Lower lobe of right lung (tissue), 2 donors: ENCODE measurements around the gene ANKRD13A. TPM values are rescaled to one million over a fixed set of nuclear protein-coding genes. Genes with fewer than 3 reads are reported as not detected.
A peak's percentile ranks its signal among the peaks of the same experiment; 100 is the strongest.

Source experiments
- ATAC-seq, 2 donors: fragments of 200-7000 bp; cut with Tn5 transposase; one replicate each; pipeline ENCODE4 v1.9.1; 2020 to 2022; ENCODE audit warnings: mild to moderate bottlenecking in 2 of 2, moderate library complexity in 2 of 2
- DNase-seq: peaks from one replicate; pipeline ENCODE4 v3.0.0-alpha.2; 2020
- H3K27ac ChIP-seq: fragments of 200-600 bp; one replicate; pipeline ENCODE4 v1.8.0; 2022
- H3K27me3 ChIP-seq: fragments of 200-600 bp; one replicate; pipeline ENCODE4 v1.8.0; 2022; ENCODE audit warnings: low read depth
- H3K36me3 ChIP-seq: fragments of 200-600 bp; one replicate; pipeline ENCODE4 v1.8.0; 2022; ENCODE audit warnings: mild to moderate bottlenecking
- H3K4me1 ChIP-seq: fragments of 200-600 bp; one replicate; pipeline ENCODE4 v1.8.0; 2022
- H3K4me3 ChIP-seq: fragments of 200-600 bp; one replicate; pipeline ENCODE4 v1.8.0; 2022; ENCODE audit warnings: mild to moderate bottlenecking
- H3K9me3 ChIP-seq: fragments of 200-600 bp; one replicate; pipeline ENCODE4 v1.8.0; 2022
- intact Hi-C: fragments of 100-400 bp; cut with DNase I; formaldehyde crosslinking; loops from one replicate; pipeline ENCODE4 v1.11.0; 2022
- total RNA-seq: library from RNA; stranded (reverse); fragmentation: NEBNext Ultra II Directional; extraction: Animal tissue kit (Norgen Biotek cat#: 25700); gene quantifications from one replicate; pipeline ENCODE4 v1.2.1, GENCODE V29; 2021
- TF ChIP-seq, protein P1 (sequence below): fragments of 200-600 bp; IDR thresholded peaks from one replicate; pipeline ENCODE4 v1.8.0; 2022; ENCODE audit warnings: antibody characterized with exemption, mild to moderate bottlenecking
- donor health status: DM: no; HTN: yes; CAD: no; lungs with severe emphysema.

Gene ANKRD13A
- total RNA-seq, 1 donor from 2014 or later = 62.5 TPM

- TF ChIP-seq, protein P1, sequence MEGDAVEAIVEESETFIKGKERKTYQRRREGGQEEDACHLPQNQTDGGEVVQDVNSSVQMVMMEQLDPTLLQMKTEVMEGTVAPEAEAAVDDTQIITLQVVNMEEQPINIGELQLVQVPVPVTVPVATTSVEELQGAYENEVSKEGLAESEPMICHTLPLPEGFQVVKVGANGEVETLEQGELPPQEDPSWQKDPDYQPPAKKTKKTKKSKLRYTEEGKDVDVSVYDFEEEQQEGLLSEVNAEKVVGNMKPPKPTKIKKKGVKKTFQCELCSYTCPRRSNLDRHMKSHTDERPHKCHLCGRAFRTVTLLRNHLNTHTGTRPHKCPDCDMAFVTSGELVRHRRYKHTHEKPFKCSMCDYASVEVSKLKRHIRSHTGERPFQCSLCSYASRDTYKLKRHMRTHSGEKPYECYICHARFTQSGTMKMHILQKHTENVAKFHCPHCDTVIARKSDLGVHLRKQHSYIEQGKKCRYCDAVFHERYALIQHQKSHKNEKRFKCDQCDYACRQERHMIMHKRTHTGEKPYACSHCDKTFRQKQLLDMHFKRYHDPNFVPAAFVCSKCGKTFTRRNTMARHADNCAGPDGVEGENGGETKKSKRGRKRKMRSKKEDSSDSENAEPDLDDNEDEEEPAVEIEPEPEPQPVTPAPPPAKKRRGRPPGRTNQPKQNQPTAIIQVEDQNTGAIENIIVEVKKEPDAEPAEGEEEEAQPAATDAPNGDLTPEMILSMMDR = no peak
- peak within 1 kb of the TSS; percentile 94 for H3K27ac ChIP-seq
- no peaks in the 10 kb centered on the region for H3K9me3 ChIP-seq
- H3K4me3 ChIP-seq = peak within 1 kb of the TSS; percentile 98
- peak; percentile 96 for DNase-seq
- peak; percentile 93 for ATAC-seq
- H3K36me3 ChIP-seq = peaks cover 5% of the 10 kb centered on the region
- H3K4me1 ChIP-seq = peaks cover 45% of the 10 kb centered on the region
- intact Hi-C loops = no loop called here
- no peaks in the 10 kb centered on the region for H3K27me3 ChIP-seq
These were observed 3.3 kb upstream of the ANKRD13A start, which contains the start of gene GIT2 for GRCh38 chr12:109995686-109996482. Gene GIT2, minus strand, starts transcription at chr12:109996368. Its CDS starts 144 bp downstream, at chr12:109996224.

DNA sequence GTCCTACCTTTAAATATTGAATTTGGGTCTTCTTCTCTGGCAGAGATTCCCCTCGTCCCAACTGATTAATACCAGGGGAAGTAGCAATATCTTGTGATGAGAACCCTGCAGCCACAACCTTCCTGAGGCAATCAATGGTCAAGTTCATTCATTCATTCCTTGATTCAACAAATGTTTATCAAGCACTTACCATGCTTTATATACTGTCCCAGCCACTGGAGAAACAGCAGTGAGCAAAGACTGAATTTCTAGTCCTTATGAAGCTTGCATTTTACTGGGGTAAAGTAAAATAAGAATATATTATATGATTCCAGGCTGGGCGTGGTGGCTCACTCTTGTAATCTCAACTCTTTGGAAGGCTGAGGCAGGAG is 2.8 kb upstream of the ANKRD13A start:
- Histone ChIP-seq H3K27me3 (no peaks in the 10 kb centered on the region), H3K4me3 (peak overlapping the region; percentile 98), H3K27ac (peak overlapping the region; percentile 94), H3K36me3 (no peaks in the 10 kb centered on the region), H3K4me1 (peaks cover 51% of the 10 kb centered on the region), H3K9me3 (no peaks in the 10 kb centered on the region)
- intact Hi-C loops = no loop called here
- TF ChIP-seq, protein P1 = no peak
- no peak for ATAC-seq
- no peak for DNase-seq

DNA sequence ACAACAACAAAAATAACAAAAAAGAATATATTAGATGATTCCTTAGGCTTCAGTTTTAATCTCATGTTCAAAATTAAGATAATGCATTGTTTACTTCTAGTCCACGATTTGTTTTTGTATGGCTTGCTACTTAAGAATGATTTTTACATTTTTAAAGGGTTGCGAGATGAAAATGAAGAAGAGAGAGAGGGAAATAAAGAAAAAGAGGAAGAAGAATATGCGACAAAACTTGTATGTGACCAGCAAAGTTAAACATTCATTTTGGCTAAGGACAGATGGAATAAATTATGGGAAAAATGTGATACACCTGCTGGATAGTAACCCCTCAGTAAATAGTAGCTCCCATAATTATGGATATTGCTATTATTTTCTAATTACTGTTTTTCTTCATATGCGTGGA is 1.8 kb upstream of the ANKRD13A start:
- intact Hi-C loops = no loop called here
- H3K36me3 ChIP-seq = no peaks in the 10 kb centered on the region

DNA sequence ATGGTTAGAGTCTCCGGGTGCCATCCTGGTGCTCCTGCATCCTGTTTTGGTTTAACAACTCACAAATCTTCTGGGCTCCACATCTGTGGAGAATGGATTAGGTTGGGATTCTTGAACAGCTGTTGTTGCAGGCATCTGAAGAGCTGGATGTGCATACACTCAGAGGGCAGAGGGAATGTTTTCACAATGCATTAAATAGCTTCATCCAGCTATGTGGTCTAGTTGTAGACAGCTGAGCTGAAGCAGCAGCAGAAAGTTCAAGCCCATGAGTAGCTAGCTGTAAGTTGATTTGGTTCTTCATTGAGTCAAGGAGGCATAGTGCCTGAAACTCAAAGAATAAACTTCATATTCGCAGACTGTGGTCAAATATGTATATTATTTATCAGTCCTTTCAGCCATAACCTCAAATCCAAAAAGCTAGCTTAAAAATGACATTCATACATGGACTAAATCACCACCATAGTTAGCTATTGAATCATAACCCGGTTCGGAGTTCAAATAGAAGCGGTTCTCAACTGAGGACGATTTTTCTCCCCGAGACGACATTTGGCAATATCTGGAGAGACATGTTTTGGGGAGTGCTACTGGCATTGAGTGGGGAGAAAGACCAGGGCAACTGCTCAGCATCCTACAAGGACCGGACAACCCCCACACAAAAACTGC is 858 bp upstream of the ANKRD13A start:
- Histone ChIP-seq H3K9me3 (no peaks in the 10 kb centered on the region), H3K27ac (peak overlapping the region; percentile 96), H3K4me3 (peak overlapping the region; percentile 97), H3K36me3 (no peaks in the 10 kb centered on the region), H3K27me3 (no peaks in the 10 kb centered on the region), H3K4me1 (peaks cover 57% of the 10 kb centered on the region)
- DNase-seq (no peak), ATAC-seq (no peak)
- TF ChIP-seq, protein P1 = no peak
- intact Hi-C loops = no loop called here

More for the DNA sequence above, 1.8 kb upstream of the ANKRD13A start:
- no peak overlapping the region for H3K4me3 ChIP-seq
- no peaks in the 10 kb centered on the region for H3K27me3 ChIP-seq
- TF ChIP-seq, protein P1 = no peak
- ATAC-seq (no peak), DNase-seq (no peak)
- H3K27ac ChIP-seq = no peak overlapping the region
- H3K9me3 ChIP-seq = no peaks in the 10 kb centered on the region
- H3K4me1 ChIP-seq = peaks cover 60% of the 10 kb centered on the region

DNA sequence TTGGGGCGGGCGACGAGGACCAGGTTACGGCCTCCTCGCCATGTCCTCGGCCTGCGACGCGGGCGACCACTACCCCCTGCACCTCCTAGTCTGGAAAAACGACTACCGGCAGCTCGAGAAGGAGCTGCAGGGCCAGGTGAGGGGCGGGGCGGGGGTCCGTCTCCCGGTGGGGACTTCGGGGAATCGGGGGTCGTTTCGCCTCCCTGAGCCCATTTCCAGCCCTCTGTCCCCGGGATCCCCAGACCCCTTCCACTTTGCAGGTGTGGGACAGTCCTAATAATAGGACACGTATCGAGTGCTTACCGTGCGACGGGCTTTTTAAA is 380 bp downstream of the ANKRD13A start:
- TF ChIP-seq, protein P1 = no peak
- ATAC-seq (no peak), DNase-seq (peak; percentile 48)
- Histone ChIP-seq H3K36me3 (no peaks in the 10 kb centered on the region), H3K4me3 (peak overlapping the region; percentile 97), H3K4me1 (peaks cover 51% of the 10 kb centered on the region), H3K27me3 (no peaks in the 10 kb centered on the region), H3K27ac (peak overlapping the region; percentile 96), H3K9me3 (no peaks in the 10 kb centered on the region)
- intact Hi-C loops = no loop called here
